ENCODE measurements around the gene AMOT. TPM values are rescaled to one million over a fixed set of nuclear protein-coding genes. Genes with fewer than 3 reads are reported as not detected.

AMOT gene
- total RNA-seq, 1 donor from 2014 or later, result 3.9 TPM

DNA sequence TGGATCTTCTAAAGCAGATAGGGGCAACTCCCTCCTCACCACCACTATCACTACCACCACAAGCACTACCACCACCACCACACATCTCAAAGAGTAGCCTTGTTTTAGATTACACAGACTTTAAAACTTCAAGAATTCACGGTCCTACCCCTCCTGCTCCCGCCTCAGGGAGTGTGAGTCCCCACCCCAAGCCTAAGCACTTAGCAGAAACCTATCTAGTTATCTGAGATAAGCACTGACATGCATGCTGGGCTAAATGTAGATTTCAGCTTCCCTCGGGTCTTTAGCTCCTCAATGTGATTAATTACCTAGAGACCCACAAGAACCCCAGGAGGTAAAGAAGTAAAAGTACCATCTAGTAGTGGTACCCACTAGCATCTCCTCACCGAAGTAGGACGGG lies 775 bp downstream of the AMOT start:
- Histone ChIP-seq H3K9me3 (no peaks in the 10 kb centered on the region), H3K4me1 (no peaks in the 10 kb centered on the region), H3K27ac (peak overlapping the region in 1 of 2 donors; percentile 76), H3K36me3 (no peaks in the 10 kb centered on the region), H3K27me3 (no peaks in the 10 kb centered on the region), H3K4me3 (peak overlapping the region; percentile 47 to 78)
- TF ChIP-seq, protein P1, sequence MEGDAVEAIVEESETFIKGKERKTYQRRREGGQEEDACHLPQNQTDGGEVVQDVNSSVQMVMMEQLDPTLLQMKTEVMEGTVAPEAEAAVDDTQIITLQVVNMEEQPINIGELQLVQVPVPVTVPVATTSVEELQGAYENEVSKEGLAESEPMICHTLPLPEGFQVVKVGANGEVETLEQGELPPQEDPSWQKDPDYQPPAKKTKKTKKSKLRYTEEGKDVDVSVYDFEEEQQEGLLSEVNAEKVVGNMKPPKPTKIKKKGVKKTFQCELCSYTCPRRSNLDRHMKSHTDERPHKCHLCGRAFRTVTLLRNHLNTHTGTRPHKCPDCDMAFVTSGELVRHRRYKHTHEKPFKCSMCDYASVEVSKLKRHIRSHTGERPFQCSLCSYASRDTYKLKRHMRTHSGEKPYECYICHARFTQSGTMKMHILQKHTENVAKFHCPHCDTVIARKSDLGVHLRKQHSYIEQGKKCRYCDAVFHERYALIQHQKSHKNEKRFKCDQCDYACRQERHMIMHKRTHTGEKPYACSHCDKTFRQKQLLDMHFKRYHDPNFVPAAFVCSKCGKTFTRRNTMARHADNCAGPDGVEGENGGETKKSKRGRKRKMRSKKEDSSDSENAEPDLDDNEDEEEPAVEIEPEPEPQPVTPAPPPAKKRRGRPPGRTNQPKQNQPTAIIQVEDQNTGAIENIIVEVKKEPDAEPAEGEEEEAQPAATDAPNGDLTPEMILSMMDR (IDR thresholded peaks at IDR 0.05), result no peak
- no peak for DNase-seq (ENCODE audit: low spot score in 2 of 2)
- intact Hi-C loops (cut with DNase I), result loop anchor here (5.0 kb wide), 1 partner anchor 173 kb away; no protein-coding TSS in a partner anchor

DNA sequence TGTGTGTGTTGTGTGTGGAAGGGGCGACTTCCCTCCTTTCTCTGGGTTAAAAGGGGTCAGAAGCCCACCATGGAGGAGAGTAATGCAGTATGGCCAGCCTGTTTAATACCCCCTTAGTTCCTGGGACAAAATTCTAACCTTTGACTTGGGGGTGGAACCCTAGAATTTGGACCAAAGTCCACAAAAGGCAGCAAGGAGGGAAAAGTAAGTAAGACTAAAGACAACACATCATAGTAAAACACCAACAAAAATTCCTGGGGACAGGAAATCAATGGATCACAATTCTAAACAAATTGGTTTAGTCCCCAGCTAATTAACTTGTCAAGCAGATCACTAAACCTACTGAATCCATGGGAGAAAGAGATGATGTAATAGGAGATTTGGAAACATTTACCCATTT lies 3.1 kb downstream of the AMOT start:
- Histone ChIP-seq H3K36me3 (no peaks in the 10 kb centered on the region), H3K4me3 (no peak overlapping the region), H3K9me3 (no peaks in the 10 kb centered on the region), H3K27ac (no peak overlapping the region), H3K4me1 (no peaks in the 10 kb centered on the region), H3K27me3 (no peaks in the 10 kb centered on the region)
- DNase-seq (ENCODE audit: low spot score in 2 of 2), result no peak
- intact Hi-C loops (cut with DNase I), result loop anchor here (5.0 kb wide), 1 partner anchor 170 kb away; no protein-coding TSS in a partner anchor
- TF ChIP-seq, protein P1 (IDR thresholded peaks at IDR 0.05), result no peak

DNA sequence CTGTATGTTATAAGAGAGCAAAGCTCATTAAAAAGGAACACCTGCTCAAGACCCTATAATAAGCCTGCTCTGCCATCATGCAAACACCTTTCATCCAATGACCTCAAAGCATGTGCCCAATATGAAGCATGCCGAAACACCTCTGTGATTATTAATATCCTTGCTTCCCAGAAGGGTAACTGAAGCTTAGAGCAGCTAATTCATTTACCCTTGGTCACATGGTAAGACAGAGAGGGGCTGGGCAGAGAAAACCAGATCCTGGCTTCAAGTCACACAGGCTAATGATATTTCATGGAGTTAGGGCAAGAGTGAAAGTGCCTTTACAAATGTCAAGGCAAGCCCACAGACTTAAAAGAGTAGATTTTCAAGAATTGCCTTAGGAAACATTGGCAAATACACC lies 5.6 kb downstream of the AMOT start:
- H3K4me1 ChIP-seq, result no peaks in the 10 kb centered on the region
- no peaks in the 10 kb centered on the region for H3K36me3 ChIP-seq
- H3K9me3 ChIP-seq, result no peaks in the 10 kb centered on the region
- H3K4me3 ChIP-seq, result no peak overlapping the region
- no peak for DNase-seq (ENCODE audit: low spot score in 2 of 2)
- no peaks in the 10 kb centered on the region for H3K27me3 ChIP-seq
- intact Hi-C loops (cut with DNase I), result loop anchor here (5.0 kb wide), 1 partner anchor 168 kb away; no protein-coding TSS in a partner anchor
- no peak overlapping the region for H3K27ac ChIP-seq
- TF ChIP-seq, protein P1 (IDR thresholded peaks at IDR 0.05), result no peak

DNA sequence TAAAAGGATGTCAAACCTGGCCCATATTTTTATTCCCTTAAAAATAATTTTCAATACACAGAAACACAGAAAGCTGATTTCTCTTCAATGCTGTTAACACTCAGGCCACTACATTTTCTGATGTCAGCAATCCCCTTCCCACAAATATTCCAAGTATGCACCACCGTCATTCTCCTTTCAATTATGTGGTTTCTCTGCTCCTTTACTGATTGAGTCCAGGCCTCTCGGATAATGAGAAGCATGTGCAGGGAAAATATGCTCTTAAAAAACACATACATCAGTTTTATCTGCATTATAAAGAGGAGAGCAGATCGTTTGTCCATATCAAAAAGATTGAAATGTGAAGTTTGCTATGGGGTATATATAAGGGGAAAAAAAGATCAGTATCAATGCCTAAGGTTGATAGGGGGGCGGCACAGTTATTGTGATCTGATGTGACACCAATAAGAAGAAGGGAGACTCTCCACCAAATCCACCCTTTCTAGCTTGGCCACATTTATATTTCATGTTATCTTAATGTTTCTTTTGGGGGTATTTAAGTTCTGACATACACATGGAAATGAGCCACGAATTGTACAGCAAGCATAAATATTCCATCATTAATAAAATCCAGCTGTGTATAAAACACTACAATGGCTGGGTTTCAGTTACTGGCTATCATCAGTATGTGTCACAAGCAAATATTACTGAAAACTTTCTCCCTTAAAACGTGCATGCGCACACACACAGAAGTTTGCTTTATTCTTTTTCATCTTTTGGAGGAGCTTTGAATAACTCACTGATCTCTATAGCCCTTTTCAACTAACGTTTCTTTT lies 6.4 kb downstream of the AMOT start:
- H3K4me3 ChIP-seq, result no peak overlapping the region
- no peaks in the 10 kb centered on the region for H3K36me3 ChIP-seq
- H3K27me3 ChIP-seq, result no peaks in the 10 kb centered on the region
- DNase-seq (ENCODE audit: low spot score in 2 of 2), result no peak
- H3K4me1 ChIP-seq, result no peaks in the 10 kb centered on the region
- no peak overlapping the region for H3K27ac ChIP-seq
- intact Hi-C loops (cut with DNase I), result no loop called here
- H3K9me3 ChIP-seq, result no peaks in the 10 kb centered on the region
- TF ChIP-seq, protein P1 (IDR thresholded peaks at IDR 0.05), result no peak

DNA sequence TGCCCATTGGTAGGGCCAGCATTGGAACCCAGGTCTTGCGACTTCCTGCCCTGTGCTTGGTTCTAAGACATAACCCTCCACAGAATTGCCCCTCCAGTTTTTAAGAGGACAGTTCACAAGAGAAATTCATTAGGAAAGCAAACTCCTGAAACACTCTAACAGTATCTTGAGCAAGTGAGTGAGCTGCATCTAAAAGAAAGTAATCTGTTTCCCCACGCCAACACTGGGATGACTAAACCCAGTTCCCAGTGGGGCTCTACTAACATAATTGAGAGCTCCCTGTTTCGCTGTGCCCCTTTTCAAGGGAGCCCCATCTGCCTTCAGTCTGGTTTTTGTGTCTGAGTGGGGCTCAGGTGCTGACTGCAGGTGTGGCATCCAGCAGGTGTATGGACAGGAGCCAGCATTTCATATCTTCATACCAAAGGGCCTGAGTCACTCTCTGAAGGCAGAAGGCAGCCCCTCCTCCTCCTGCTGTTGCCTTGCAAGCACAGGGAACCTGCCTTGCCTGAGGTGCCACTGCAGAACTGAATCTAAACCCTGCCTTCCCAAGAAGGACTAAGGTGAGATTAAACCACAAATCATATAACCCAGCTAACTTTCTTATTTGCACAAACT lies 8.0 kb downstream of the AMOT start:
- intact Hi-C loops (cut with DNase I), result no loop called here
- DNase-seq (ENCODE audit: low spot score in 2 of 2), result no peak
- TF ChIP-seq, protein P1 (IDR thresholded peaks at IDR 0.05), result no peak

More for the DNA sequence above, 8.0 kb downstream of the AMOT start:
- H3K4me3 ChIP-seq, result no peak overlapping the region
- H3K36me3 ChIP-seq, result no peaks in the 10 kb centered on the region
- H3K9me3 ChIP-seq, result no peaks in the 10 kb centered on the region
- H3K4me1 ChIP-seq, result no peaks in the 10 kb centered on the region
- H3K27ac ChIP-seq, result no peak overlapping the region
- no peaks in the 10 kb centered on the region for H3K27me3 ChIP-seq

All from ascending aorta (tissue), 2 donors.